ENCODE results near the gene KCNQ4.

KCNQ4 gene

DNA sequence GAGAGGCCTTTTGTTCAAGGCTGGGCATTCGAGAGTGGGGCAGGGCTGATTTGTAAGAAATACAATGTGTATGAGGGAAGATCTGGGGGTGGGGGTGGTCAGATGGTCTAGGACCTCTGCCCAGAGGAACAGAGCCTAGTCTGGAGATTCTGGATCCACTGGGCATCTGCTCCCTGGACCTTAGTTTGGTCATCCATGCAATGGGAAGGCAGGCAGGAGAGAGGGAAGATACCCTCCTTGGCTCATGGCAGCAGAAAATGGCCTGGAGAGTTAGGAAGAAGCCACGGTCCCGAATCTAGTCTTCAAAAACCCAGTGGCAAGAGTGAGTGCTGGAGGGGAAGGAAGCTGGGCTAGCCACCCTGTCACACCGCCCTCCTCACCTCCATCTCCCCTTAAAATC lies 39.8 kb downstream of the KCNQ4 start:
- DNase-seq: no peak

DNA sequence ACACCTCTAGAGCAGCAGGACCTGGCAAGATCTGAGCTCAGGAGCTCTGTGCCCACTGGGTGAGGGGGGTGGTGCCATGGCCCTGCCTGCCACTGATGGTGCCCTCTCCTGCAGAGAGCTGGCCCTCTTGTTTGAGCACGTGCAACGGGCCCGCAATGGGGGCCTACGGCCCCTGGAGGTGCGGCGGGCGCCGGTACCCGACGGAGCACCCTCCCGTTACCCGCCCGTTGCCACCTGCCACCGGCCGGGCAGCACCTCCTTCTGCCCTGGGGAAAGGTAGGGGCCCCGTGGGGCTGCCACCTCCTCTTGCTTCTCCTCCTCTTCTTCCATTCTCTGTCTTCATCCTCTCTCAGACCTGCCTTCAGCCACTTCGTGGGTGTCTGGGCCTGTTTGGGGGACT lies 40.4 kb downstream of the KCNQ4 start:
- DNase-seq: no peak

GRCh38 chr1:40824591-40825434 lies 41.2 kb downstream of the KCNQ4 start:
- no peak for DNase-seq

DNA sequence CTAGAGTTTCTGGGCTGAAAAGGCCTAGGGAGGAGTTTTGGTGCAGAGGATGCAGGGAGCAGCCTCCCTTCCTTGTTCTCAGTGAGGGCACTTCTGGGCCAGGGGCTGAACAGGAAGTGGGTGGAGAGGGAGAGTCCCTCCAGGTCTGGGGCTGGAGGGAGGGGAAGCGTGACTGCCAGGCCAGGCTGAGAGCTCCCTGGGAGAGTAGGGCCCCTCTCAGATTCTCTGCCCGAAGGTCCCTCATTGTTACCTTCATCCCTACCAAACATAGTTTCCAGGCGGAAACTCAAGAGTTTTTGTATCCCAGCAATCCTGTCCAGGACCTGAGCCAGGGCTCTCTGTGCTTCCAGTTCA lies 41.8 kb downstream of the KCNQ4 start:
- DNase-seq: no peak

GRCh38 chr1:40825996-40826395 lies 42.4 kb downstream of the KCNQ4 start:
- no peak for DNase-seq

GRCh38 chr1:40829631-40830245 lies 46.2 kb downstream of the KCNQ4 start:
- no peak for DNase-seq

DNA sequence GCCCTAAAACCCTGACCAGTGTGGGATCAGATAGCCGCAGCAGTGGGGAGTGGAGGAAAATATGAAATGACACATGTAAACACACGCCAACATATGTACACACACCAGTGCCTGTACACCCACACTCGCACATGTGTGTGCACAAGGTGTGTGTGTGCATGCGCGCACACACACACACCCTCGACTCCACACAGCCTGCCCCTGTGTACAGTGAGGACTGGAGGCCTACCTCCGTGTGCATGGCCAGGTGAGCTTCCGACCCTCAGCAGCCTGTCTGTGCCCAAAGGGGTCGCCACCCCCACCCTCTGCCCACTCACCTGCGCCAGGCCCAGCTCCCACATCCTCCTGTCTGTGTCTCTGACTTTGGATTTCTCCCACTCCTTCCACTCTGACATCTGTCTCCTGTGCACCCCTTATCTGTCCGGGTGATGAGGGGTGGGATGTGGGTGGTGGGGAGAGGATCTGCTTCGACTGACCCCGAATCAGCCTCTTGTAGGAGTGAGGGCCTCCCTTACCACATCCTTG lies 46.9 kb downstream of the KCNQ4 start:
- DNase-seq: no peak

- DNase-seq: no peak
Observed at GRCh38 chr1:40831001-40831732, 47.6 kb downstream of the KCNQ4 start.

- DNase-seq: no peak
Observed at GRCh38 chr1:40833979-40834378, 50.4 kb downstream of the KCNQ4 start.

DNA sequence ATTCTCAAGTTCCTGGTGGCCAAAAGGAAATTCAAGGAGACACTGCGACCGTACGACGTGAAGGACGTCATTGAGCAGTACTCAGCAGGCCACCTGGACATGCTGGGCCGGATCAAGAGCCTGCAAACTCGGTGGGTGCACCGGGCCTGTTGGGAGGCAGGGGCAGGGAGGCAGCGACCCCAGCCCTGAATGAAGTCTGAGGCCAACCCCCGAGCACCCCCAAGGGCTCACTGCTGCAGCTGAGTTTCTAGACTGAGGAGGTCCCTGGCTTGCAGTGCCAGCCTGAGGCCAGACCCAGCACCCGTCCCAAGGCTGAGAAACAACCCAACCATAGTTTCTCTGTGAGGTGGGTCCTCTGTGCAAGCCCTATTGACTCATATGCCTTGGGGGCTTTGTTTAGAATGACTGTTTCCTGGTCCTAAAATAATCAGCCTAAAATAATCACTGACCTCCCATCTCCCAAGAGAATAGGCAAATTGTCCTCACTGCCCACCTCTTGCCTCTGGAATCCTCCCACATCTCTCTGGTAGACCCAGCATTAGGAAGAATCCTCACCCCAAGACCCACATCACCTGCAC lies 51.5 kb downstream of the KCNQ4 start:
- DNase-seq: no peak

- DNase-seq: no peak
Observed at GRCh38 chr1:40836283-40836682, 52.7 kb downstream of the KCNQ4 start.

DNA sequence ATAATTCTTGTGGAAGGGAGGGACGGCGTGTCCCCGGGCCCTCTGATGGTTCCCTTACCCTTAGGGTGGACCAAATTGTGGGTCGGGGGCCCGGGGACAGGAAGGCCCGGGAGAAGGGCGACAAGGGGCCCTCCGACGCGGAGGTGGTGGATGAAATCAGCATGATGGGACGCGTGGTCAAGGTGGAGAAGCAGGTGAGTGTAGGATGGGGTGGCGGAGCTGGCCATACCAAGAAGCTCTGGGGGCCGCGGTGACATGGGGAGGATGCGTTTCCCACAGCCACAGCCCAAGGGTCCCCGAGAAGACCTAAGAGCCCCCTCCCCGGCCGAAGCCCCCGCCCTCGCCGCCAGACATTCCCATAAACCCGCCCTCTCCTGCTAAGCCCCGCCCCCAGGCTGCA lies 54.0 kb downstream of the KCNQ4 start:
- DNase-seq: no peak

DNA sequence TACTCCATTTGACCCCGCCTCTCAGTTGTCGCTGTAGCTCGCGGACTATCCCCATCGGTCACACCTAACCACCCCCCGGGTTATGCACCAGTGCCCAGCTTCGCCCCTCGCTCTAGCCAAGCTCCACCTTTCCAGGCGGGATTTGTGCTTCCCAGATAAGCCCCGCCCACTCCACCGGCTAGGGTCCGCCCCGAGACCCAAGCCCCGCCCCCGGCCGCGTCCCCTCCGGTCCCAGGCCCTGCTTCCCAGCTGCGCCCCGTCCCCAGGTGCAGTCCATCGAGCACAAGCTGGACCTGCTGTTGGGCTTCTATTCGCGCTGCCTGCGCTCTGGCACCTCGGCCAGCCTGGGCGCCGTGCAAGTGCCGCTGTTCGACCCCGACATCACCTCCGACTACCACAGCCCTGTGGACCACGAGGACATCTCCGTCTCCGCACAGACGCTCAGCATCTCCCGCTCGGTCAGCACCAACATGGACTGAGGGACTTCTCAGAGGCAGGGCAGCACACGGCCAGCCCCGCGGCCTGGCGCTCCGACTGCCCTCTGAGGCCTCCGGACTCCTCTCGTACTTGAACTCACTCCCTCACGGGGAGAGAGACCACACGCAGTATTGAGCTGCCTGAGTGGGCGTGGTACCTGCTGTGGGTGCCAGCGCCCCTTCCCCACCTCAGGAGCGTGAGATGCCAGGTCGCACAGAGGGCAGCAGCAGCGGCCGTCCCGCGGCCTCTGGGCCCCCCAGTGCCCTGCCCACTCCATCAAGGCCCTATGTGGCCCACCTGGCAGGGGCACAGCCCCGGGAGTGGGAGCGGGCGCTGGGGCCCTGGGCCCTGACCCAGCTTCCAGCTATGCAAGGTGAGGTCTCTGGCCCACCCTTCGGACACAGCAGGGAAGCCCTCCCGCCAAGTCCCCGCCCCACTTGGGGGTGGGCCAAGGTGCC lies 54.7 kb downstream of the KCNQ4 start:
- no peak for DNase-seq

- no peak for DNase-seq
Observed at GRCh38 chr1:40838980-40839942, 55.7 kb downstream of the KCNQ4 start.

GRCh38 chr1:40839943-40840335 lies 56.4 kb downstream of the KCNQ4 start:
- no peak for DNase-seq

DNA sequence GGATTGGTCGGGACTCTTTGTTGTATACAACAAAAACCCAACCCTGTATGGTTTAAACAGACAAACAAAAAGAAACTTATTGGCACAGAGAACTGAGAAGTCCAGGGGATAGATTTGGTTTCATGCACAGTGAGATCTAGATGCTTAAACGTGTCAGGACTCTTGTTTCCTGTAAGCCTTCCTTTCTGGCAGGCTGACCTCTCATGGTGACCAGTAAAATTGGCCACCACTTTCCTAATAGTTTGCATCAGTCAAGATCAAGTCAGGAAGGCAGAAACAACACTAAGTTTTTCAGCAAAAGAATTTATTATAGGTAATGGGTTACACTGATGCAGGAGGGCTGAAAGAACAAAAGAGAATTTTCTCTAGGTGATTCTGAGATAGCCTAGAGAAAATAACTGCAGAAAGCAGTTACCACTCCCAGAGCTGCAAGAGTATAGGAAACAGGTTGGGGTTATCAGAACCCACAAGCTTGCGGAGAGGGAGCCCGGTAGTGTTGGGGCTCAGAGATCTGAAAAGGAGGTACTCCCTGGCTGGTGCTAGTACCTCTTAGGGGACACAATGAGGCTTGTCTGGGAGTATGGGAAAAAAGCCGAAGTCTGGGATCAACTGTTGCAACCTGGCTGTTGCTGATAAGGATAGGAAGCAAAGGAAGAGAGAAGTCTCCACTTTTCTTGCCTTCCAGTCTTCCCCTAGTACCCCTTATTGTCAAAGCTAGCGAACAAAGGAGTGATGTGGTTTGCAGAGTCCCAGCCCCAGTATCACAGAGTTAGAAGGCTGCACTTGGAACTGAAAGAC lies 57.1 kb downstream of the KCNQ4 start:
- DNase-seq: no peak

- DNase-seq: no peak
Observed at GRCh38 chr1:40841602-40842001, 58.0 kb downstream of the KCNQ4 start.

DNA sequence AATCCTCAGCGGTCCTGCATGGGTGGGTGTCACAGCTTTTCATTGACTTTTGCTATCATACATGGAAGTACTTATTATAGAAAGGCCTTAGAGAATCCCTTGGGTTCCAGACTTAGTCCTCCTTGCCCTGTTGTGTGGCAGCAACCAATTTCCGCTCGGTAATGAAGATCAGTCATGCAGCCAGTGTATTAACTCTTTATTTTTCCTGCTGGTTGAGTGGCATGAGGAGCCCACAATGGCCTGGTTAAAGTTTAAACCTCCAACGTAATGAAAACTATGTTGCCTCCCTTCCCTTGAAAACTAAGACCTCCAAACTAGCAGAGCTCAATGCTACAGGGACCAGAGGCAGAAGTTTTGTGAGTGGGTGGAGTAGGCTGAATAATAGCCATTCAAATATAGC lies 58.6 kb downstream of the KCNQ4 start:
- no peak for DNase-seq

- DNase-seq: no peak
Observed at GRCh38 chr1:40842691-40843090, 59.1 kb downstream of the KCNQ4 start.

- DNase-seq: no peak
Observed at GRCh38 chr1:40844079-40844478, 60.5 kb downstream of the KCNQ4 start.

Measured in stimulated activated CD4-positive, alpha-beta T cell treated with anti-CD3 and anti-CD28 coated beads, Interleukin-12 subunit alpha, Interleukin-12 subunit beta, amount 100 ng/mL, for 4 hours (primary cell).